WTC11 (cell line): Measurements from ENCODE around the gene CLEC16A. TPM values are rescaled to one million over a fixed set of nuclear protein-coding genes. Genes with fewer than 3 reads are reported as not detected.

ENCODE experiments used
- ATAC-seq: fragments of 200-7000 bp; cut with Tn5 transposase; 2 replicates; pipeline ENCODE4 v1.10.0; 2021; ENCODE audit warnings: mild to moderate bottlenecking, moderate library complexity
- CTCF ChIA-PET: fragments of 300-600 bp; sonication (Branson Sonifier 250); formaldehyde crosslinking; loops from one replicate; lab custom pipeline; 2021; ENCODE audit warnings: antibody characterized with exemption; lab: Charles Lee
- POLR2A ChIA-PET: fragments of 350-600 bp; sonication (Branson Sonifier 250); formaldehyde crosslinking; loops from one replicate; lab custom pipeline; 2021; ENCODE audit warnings: antibody characterized with exemption; lab: Charles Lee
- DNase-seq: peaks from one replicate; pipeline ENCODE4 v3.0.0; 2021; ENCODE audit warnings: low spot score
- H3K27ac Mint-ChIP-seq: 2 replicates; pipeline ENCODE4 v1.8.0; 2021; ENCODE audit warnings: mixed read lengths
- H3K27me3 Mint-ChIP-seq: 2 replicates; pipeline ENCODE4 v1.8.0; 2021; ENCODE audit warnings: low read depth, mild to moderate bottlenecking, moderate library complexity, mixed read lengths
- H3K36me3 Mint-ChIP-seq: 2 replicates; pipeline ENCODE4 v1.8.0; 2021; ENCODE audit warnings: mixed read lengths
- H3K4me1 Mint-ChIP-seq: 2 replicates; pipeline ENCODE4 v1.8.0; 2022; ENCODE audit warnings: mixed read lengths
- H3K4me3 Mint-ChIP-seq: 2 replicates; pipeline ENCODE4 v1.8.0; 2021; ENCODE audit warnings: mild to moderate bottlenecking, moderate library complexity, mixed read lengths
- H3K9me3 Mint-ChIP-seq: 2 replicates; pipeline ENCODE4 v1.8.0; 2021; ENCODE audit warnings: mixed read lengths
- ARID4B ChIP-seq: sonication (generic); formaldehyde crosslinking; IDR thresholded peaks from 2 replicates; pipeline ENCODE4 v1.8.0; 2023; ENCODE audit warnings: missing genetic modification reagents, mild to moderate bottlenecking, borderline replicate concordance
- FOXK1 ChIP-seq: sonication (generic); formaldehyde crosslinking; IDR thresholded peaks from 2 replicates; pipeline ENCODE4 v1.8.0; 2022; ENCODE audit warnings: mild to moderate bottlenecking, moderate library complexity, missing genetic modification reagents
- GABPB1 ChIP-seq: sonication (generic); formaldehyde crosslinking; IDR thresholded peaks from 2 replicates; pipeline ENCODE4 v1.8.1; 2023; ENCODE audit warnings: mild to moderate bottlenecking, missing genetic modification reagents
- GRHL2 ChIP-seq: fragments of 250-450 bp; sonication (Bioruptor Pico); IDR thresholded peaks from 2 replicates; pipeline ENCODE4 v1.8.0; 2022; ENCODE audit warnings: mild to moderate bottlenecking, moderate library complexity; ENCODE audit not compliant: insufficient replicate concordance, severe bottlenecking
- HMGA2 ChIP-seq: fragments of 250-450 bp; sonication (Bioruptor Pico); IDR thresholded peaks from 2 replicates; pipeline ENCODE4 v1.4.0; 2021; ENCODE audit warnings: mild to moderate bottlenecking, moderate library complexity
- total RNA-seq: library from RNA; stranded (reverse); gene quantifications from 3 replicates; pipeline ENCODE4 v1.2.3, GENCODE V29; 2021
- TF ChIP-seq, protein P1 (sequence below): sonication (generic); formaldehyde crosslinking; IDR thresholded peaks from 2 replicates; pipeline ENCODE4 v1.8.1; 2022; ENCODE audit warnings: mild to moderate bottlenecking, missing genetic modification reagents, moderate library complexity, borderline replicate concordance
- TF ChIP-seq, protein P2 (sequence below): sonication (generic); formaldehyde crosslinking; IDR thresholded peaks from 2 replicates; pipeline ENCODE4 v1.8.0; 2022; ENCODE audit warnings: missing genetic modification reagents
- TF ChIP-seq, protein P3 (sequence below): sonication (generic); formaldehyde crosslinking; conservative IDR thresholded peaks from 2 replicates; pipeline ENCODE4 v1.8.1; 2022; ENCODE audit warnings: mild to moderate bottlenecking, missing genetic modification reagents
- TF ChIP-seq, protein P4 (sequence below): fragments of 200-600 bp; IDR thresholded peaks from 2 replicates; pipeline ENCODE4 v1.8.0; 2022; ENCODE audit warnings: antibody characterized with exemption

Gene CLEC16A
- total RNA-seq, 1 experiment from 2014 or later, result 14.4 TPM

DNA sequence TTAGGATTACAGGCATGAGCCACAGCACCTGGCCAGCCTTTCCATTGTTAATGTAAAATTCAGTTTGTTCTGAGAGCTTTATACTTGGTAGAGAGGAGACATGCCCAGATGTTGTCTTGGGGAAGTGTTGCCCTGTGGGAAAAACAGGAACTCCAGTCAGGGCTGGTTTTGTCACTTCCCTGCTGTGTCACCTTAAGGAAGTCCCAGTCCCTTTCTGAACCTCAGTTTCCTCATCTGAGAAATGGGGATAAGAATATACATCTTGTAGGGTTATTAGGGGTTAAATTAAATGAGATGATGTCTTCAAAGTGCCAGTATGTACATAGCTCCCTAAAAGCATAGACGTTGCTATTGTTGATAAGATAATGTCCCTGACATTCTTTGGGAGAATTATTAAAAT lies 25.3 kb downstream of the CLEC16A start:
- POLR2A ChIA-PET, result no interaction called here
- DNase-seq (no peak), ATAC-seq (no peak)
- Mint-ChIP-seq H3K4me3 (no peak overlapping the region), H3K27me3 (no peaks in the 10 kb centered on the region), H3K9me3 (no peaks in the 10 kb centered on the region), H3K27ac (no peak overlapping the region), H3K4me1 (peaks cover 5% of the 10 kb centered on the region), H3K36me3 (no peaks in the 10 kb centered on the region; the same call in 1 of the 2 replicates)
- TF ChIP-seq, protein P1, sequence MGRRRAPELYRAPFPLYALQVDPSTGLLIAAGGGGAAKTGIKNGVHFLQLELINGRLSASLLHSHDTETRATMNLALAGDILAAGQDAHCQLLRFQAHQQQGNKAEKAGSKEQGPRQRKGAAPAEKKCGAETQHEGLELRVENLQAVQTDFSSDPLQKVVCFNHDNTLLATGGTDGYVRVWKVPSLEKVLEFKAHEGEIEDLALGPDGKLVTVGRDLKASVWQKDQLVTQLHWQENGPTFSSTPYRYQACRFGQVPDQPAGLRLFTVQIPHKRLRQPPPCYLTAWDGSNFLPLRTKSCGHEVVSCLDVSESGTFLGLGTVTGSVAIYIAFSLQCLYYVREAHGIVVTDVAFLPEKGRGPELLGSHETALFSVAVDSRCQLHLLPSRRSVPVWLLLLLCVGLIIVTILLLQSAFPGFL (CRISPR knock-in tag), result no peak
- TF ChIP-seq GRHL2 (no peak), FOXK1 (CRISPR knock-in tag) (no peak), HMGA2 (CRISPR knock-in tag) (no peak)
- TF ChIP-seq, protein P2, sequence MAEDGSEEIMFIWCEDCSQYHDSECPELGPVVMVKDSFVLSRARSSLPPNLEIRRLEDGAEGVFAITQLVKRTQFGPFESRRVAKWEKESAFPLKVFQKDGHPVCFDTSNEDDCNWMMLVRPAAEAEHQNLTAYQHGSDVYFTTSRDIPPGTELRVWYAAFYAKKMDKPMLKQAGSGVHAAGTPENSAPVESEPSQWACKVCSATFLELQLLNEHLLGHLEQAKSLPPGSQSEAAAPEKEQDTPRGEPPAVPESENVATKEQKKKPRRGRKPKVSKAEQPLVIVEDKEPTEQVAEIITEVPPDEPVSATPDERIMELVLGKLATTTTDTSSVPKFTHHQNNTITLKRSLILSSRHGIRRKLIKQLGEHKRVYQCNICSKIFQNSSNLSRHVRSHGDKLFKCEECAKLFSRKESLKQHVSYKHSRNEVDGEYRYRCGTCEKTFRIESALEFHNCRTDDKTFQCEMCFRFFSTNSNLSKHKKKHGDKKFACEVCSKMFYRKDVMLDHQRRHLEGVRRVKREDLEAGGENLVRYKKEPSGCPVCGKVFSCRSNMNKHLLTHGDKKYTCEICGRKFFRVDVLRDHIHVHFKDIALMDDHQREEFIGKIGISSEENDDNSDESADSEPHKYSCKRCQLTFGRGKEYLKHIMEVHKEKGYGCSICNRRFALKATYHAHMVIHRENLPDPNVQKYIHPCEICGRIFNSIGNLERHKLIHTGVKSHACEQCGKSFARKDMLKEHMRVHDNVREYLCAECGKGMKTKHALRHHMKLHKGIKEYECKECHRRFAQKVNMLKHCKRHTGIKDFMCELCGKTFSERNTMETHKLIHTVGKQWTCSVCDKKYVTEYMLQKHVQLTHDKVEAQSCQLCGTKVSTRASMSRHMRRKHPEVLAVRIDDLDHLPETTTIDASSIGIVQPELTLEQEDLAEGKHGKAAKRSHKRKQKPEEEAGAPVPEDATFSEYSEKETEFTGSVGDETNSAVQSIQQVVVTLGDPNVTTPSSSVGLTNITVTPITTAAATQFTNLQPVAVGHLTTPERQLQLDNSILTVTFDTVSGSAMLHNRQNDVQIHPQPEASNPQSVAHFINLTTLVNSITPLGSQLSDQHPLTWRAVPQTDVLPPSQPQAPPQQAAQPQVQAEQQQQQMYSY (CRISPR knock-in tag), result no peak
- CTCF ChIA-PET, result interaction anchor here (2.8 kb wide), 1 partner anchor 16 kb away, joined by 17 read pairs; no protein-coding TSS in a partner anchor

- ChIA-PET CTCF (interaction anchor here (1.3 to 2.8 kb wide), 3 partner anchors 16 to 402 kb away, joined by 5 to 17 read pairs (median 17); no protein-coding TSS in a partner anchor), POLR2A (no interaction called here)
- Mint-ChIP-seq H3K4me3 (no peak overlapping the region), H3K36me3 (no peaks in the 10 kb centered on the region; the same call in 1 of the 2 replicates), H3K9me3 (no peaks in the 10 kb centered on the region), H3K27me3 (no peaks in the 10 kb centered on the region), H3K27ac (no peak overlapping the region), H3K4me1 (peaks cover 5% of the 10 kb centered on the region)
- TF ChIP-seq, protein P3, sequence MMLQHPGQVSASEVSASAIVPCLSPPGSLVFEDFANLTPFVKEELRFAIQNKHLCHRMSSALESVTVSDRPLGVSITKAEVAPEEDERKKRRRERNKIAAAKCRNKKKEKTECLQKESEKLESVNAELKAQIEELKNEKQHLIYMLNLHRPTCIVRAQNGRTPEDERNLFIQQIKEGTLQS (CRISPR knock-in tag), result no peak
- no peak for ATAC-seq
- DNase-seq, result no peak
Measured at GRCh38 chr16:10970065-10970464, 25.7 kb downstream of the CLEC16A start.

DNA sequence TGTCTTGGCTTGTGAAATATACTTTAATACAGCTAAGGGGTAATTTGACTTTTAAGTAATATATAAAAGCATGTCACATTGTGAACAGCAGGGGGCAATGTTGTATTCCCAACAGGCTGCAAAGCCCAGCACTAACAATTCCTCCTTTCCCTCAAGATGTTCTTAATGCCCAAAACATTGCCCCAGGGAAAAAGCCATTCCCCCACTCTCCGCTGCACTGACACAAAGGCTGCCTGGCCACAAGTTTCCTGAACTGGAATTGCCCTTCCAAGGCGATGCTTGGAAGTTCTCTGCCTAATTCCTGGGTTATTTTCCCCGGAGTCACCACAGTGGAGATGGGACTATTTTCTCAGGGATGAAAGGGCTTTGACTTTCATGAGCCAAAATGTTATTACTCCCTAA lies 27.2 kb downstream of the CLEC16A start:
- no peak overlapping the region for H3K4me3 Mint-ChIP-seq
- peak; percentile 46 for DNase-seq
- POLR2A ChIA-PET, result no interaction called here
- TF ChIP-seq ARID4B (CRISPR knock-in tag) (no peak), GABPB1 (CRISPR knock-in tag) (peak; percentile 6; the same call in 1 of the 2 replicates)
- TF ChIP-seq, protein P4, sequence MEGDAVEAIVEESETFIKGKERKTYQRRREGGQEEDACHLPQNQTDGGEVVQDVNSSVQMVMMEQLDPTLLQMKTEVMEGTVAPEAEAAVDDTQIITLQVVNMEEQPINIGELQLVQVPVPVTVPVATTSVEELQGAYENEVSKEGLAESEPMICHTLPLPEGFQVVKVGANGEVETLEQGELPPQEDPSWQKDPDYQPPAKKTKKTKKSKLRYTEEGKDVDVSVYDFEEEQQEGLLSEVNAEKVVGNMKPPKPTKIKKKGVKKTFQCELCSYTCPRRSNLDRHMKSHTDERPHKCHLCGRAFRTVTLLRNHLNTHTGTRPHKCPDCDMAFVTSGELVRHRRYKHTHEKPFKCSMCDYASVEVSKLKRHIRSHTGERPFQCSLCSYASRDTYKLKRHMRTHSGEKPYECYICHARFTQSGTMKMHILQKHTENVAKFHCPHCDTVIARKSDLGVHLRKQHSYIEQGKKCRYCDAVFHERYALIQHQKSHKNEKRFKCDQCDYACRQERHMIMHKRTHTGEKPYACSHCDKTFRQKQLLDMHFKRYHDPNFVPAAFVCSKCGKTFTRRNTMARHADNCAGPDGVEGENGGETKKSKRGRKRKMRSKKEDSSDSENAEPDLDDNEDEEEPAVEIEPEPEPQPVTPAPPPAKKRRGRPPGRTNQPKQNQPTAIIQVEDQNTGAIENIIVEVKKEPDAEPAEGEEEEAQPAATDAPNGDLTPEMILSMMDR, result peak; percentile 43
- TF ChIP-seq, all 79 proteins: peak for 2
- Mint-ChIP-seq H3K27me3 (no peaks in the 10 kb centered on the region), H3K4me1 (peaks cover 5% of the 10 kb centered on the region), H3K36me3 (no peaks in the 10 kb centered on the region; the same call in 1 of the 2 replicates), H3K9me3 (no peaks in the 10 kb centered on the region), H3K27ac (no peak overlapping the region)
- CTCF ChIA-PET, result interaction anchor here (0.5 to 1.7 kb wide), 28 partner anchors 8 to 434 kb away, joined by 3 to 17 read pairs (median 4); partner anchors contain the start of genes DEXI and SOCS1
- ATAC-seq, result peak; percentile 90
